Left ventricle myocardium inferior (tissue), 1 donor: ENCODE data around the gene ZFYVE19. TPM values are rescaled to one million over a fixed set of nuclear protein-coding genes. Genes with fewer than 3 reads are reported as not detected.

ENCODE experiments used
- DNase-seq: peaks from one replicate; pipeline ENCODE4 v3.0.0-alpha.2; 2020
- H3K27ac ChIP-seq: fragments of 200-600 bp; replicated peaks from 2 replicates; pipeline ENCODE4 v1.8.0; 2021
- H3K27me3 ChIP-seq: fragments of 200-600 bp; 2 replicates; pipeline ENCODE4 v1.8.0; 2021; ENCODE audit warnings: low read depth
- H3K36me3 ChIP-seq: fragments of 200-600 bp; 2 replicates; pipeline ENCODE4 v1.8.0; 2021
- H3K4me1 ChIP-seq: fragments of 200-600 bp; 2 replicates; pipeline ENCODE4 v1.8.0; 2021
- H3K4me3 ChIP-seq: fragments of 200-600 bp; 2 replicates; pipeline ENCODE4 v1.8.0; 2021; ENCODE audit warnings: mild to moderate bottlenecking, moderate library complexity
- H3K9me3 ChIP-seq: fragments of 200-600 bp; replicated peaks from 2 replicates; pipeline ENCODE4 v1.8.0; 2021
- intact Hi-C: fragments of 100-400 bp; cut with micrococcal nuclease; formaldehyde crosslinking; loops from one replicate; pipeline ENCODE4 v1.11.0; 2022
- total RNA-seq: library from RNA; stranded (reverse); fragmentation: NEBNext Ultra II Directional; extraction: Animal tissue kit (Norgen Biotek cat#: 25700); gene quantifications from one replicate; pipeline ENCODE4 v1.2.1, GENCODE V29; 2021
- TF ChIP-seq, protein P1 (sequence below): fragments of 200-600 bp; IDR thresholded peaks from 2 replicates; pipeline ENCODE4 v1.8.0; 2021; ENCODE audit warnings: antibody characterized with exemption, mild to moderate bottlenecking, borderline replicate concordance
- donor health status: DM: no; HTN: yes; CAD: no; lungs with severe emphysema.

ZFYVE19 gene
- total RNA-seq, 1 donor from 2014 or later, result 24.7 TPM

DNA sequence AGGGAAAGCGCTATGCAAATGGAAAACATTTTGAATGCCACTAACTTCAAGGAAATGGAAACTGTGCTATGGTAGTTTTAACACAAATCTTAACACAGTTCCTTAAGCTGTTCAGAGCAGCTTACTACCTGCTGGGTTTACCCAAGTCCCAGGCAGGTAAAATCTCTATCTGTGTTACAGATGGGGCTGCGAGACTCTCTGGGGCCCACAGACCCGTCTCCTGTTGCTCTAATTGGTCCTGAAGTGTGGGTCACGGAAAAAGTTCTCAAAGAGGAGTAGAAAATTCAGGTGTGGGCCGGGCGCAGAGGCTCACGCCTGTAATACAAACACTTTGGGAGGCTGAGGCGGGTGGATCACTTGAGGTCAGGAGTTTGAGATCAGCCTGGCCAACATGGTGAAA, 16.9 kb upstream of the ZFYVE19 start:
- TF ChIP-seq, protein P1, sequence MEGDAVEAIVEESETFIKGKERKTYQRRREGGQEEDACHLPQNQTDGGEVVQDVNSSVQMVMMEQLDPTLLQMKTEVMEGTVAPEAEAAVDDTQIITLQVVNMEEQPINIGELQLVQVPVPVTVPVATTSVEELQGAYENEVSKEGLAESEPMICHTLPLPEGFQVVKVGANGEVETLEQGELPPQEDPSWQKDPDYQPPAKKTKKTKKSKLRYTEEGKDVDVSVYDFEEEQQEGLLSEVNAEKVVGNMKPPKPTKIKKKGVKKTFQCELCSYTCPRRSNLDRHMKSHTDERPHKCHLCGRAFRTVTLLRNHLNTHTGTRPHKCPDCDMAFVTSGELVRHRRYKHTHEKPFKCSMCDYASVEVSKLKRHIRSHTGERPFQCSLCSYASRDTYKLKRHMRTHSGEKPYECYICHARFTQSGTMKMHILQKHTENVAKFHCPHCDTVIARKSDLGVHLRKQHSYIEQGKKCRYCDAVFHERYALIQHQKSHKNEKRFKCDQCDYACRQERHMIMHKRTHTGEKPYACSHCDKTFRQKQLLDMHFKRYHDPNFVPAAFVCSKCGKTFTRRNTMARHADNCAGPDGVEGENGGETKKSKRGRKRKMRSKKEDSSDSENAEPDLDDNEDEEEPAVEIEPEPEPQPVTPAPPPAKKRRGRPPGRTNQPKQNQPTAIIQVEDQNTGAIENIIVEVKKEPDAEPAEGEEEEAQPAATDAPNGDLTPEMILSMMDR, result no peak
- Histone ChIP-seq H3K4me3 (no peak overlapping the region), H3K9me3 (no peaks in the 10 kb centered on the region), H3K36me3 (peaks cover 24% of the 10 kb centered on the region), H3K4me1 (peaks cover 37% of the 10 kb centered on the region), H3K27me3 (no peaks in the 10 kb centered on the region), H3K27ac (no peak overlapping the region)
- no peak for DNase-seq
- intact Hi-C loops, result loop anchor here (10.0 kb wide), 1 partner anchor 115 kb away; no protein-coding TSS in a partner anchor

- TF ChIP-seq, protein P1, result no peak
- Histone ChIP-seq H3K9me3 (no peaks in the 10 kb centered on the region), H3K27me3 (no peaks in the 10 kb centered on the region), H3K4me3 (no peak overlapping the region), H3K27ac (no peak overlapping the region), H3K4me1 (peaks cover 45% of the 10 kb centered on the region), H3K36me3 (peaks cover 24% of the 10 kb centered on the region)
- intact Hi-C loops, result no loop called here
- DNase-seq, result no peak
Observed at GRCh38 chr15:40790718-40791117, 16.2 kb upstream of the ZFYVE19 start.

- intact Hi-C loops, result no loop called here
- TF ChIP-seq, protein P1, result no peak
- Histone ChIP-seq H3K36me3 (peaks cover 24% of the 10 kb centered on the region), H3K27ac (no peak overlapping the region), H3K4me1 (peaks cover 49% of the 10 kb centered on the region), H3K27me3 (no peaks in the 10 kb centered on the region), H3K4me3 (no peak overlapping the region), H3K9me3 (no peaks in the 10 kb centered on the region)
- DNase-seq, result no peak
Observed at GRCh38 chr15:40792394-40792793, 14.5 kb upstream of the ZFYVE19 start.

- H3K4me1 ChIP-seq, result peaks cover 42% of the 10 kb centered on the region
- DNase-seq, result no peak
- H3K9me3 ChIP-seq, result no peaks in the 10 kb centered on the region
- H3K4me3 ChIP-seq, result no peak overlapping the region
- no peak overlapping the region for H3K27ac ChIP-seq
- TF ChIP-seq, protein P1, result no peak
- intact Hi-C loops, result no loop called here
- H3K27me3 ChIP-seq, result no peaks in the 10 kb centered on the region
- peaks cover 24% of the 10 kb centered on the region for H3K36me3 ChIP-seq
Observed at GRCh38 chr15:40793216-40793989, 13.5 kb upstream of the ZFYVE19 start.

GRCh38 chr15:40796041-40796440, 10.8 kb upstream of the ZFYVE19 start:
- intact Hi-C loops, result no loop called here
- H3K27ac ChIP-seq, result peak overlapping the region; percentile 24

More at GRCh38 chr15:40796041-40796440, 10.8 kb upstream of the ZFYVE19 start:
- no peaks in the 10 kb centered on the region for H3K9me3 ChIP-seq
- DNase-seq, result no peak
- peaks cover 15% of the 10 kb centered on the region for H3K36me3 ChIP-seq
- peaks cover 35% of the 10 kb centered on the region for H3K4me1 ChIP-seq
- TF ChIP-seq, protein P1, result no peak
- no peak overlapping the region for H3K4me3 ChIP-seq
- no peaks in the 10 kb centered on the region for H3K27me3 ChIP-seq
